Endothelial cell of umbilical vein (primary cell): ENCODE measurements around the gene RXFP4.

ENCODE experiments used
- POLR2AphosphoS5 ChIP-seq: IDR thresholded peaks from 2 replicates; pipeline ENCODE4 v1.6.1; 2012; ENCODE audit warnings: low read depth, mild to moderate bottlenecking, control low read depth, low read length, moderate library complexity; ENCODE audit not compliant: insufficient read depth
- TF ChIP-seq, protein P1 (sequence below), 2 donors: IDR thresholded peaks; 1 replicate in 1 of 2; 2 replicates in 1 of 2; pipeline ENCODE4 v1.5.1; 2011; ENCODE audit warnings: low read length in 2 of 2, mild to moderate bottlenecking in 2 of 2, moderate library complexity in 2 of 2, control low read depth in 1 of 2, inconsistent platforms in 1 of 2, low read depth in 1 of 2; ENCODE audit not compliant: insufficient read depth in 1 of 2; ENCODE audit errors: extremely low read depth in 1 of 2

DNA sequence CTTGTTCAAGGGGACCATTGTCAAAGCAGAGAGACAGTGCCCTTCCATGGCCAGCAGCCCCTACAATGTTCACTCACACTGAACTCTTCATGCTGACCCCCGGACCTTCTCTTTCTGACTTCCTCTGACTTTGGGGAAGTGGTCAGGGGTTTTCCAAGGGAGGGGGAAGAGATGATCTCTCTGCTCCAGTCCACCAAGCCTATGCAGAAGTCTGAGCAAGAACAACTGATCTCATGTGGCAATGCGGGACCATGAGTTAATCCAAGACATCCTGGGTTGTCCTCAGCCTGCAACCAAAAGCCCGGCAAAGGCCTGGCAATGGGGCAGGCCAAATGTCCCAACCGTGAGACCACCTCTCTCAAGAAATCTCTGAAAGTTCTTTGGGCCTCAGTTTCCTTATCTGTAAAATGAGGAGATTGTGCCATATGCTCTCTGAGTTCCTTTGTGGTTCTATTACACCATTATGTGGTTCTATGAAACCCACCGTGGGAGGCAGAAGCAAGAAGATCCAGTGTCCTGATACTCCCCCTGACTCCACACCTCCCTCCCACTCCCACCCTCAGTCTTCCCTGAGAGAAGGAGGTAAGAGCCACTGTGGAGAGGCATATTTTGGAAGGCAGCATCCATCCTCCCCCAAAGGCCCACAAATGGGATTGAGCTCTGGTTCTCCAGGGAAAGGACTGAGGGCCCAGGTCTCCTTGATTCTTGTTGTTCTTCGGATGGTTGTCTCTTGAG lies 48.7 kb downstream of the RXFP4 start:
- TF ChIP-seq, protein P1, sequence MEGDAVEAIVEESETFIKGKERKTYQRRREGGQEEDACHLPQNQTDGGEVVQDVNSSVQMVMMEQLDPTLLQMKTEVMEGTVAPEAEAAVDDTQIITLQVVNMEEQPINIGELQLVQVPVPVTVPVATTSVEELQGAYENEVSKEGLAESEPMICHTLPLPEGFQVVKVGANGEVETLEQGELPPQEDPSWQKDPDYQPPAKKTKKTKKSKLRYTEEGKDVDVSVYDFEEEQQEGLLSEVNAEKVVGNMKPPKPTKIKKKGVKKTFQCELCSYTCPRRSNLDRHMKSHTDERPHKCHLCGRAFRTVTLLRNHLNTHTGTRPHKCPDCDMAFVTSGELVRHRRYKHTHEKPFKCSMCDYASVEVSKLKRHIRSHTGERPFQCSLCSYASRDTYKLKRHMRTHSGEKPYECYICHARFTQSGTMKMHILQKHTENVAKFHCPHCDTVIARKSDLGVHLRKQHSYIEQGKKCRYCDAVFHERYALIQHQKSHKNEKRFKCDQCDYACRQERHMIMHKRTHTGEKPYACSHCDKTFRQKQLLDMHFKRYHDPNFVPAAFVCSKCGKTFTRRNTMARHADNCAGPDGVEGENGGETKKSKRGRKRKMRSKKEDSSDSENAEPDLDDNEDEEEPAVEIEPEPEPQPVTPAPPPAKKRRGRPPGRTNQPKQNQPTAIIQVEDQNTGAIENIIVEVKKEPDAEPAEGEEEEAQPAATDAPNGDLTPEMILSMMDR (IDR thresholded peaks at IDR 0.05; ENCODE audit: extremely low read depth in 1 of 2, insufficient read depth in 1 of 2, low read depth in 1 of 2, low read length in 2 of 2), result no peak
- TF ChIP-seq POLR2AphosphoS5, result no peak
